Mesodermal cell (in vitro differentiated cells): Measurements from ENCODE around the gene CFAP221.

Experiments used
- H3K27ac ChIP-seq: 2 replicates; pipeline ENCODE4 v1.7.0; 2013; ENCODE audit warnings: mild to moderate bottlenecking, low read depth, low read length, moderate library complexity; ENCODE audit not compliant: severe bottlenecking
- H3K36me3 ChIP-seq: 2 replicates; pipeline ENCODE4 v1.7.1; 2013; ENCODE audit warnings: mild to moderate bottlenecking, low read length, moderate library complexity; ENCODE audit not compliant: control insufficient read depth, insufficient read depth
- H3K4me1 ChIP-seq: one replicate; pipeline ENCODE4 v1.7.1; 2013; ENCODE audit warnings: mild to moderate bottlenecking, low read length; ENCODE audit not compliant: insufficient read depth, control insufficient read depth, poor library complexity, severe bottlenecking
- H3K4me3 ChIP-seq: 2 replicates; pipeline ENCODE4 v1.7.0; 2013; ENCODE audit warnings: low read length, control low read depth, mild to moderate bottlenecking; ENCODE audit not compliant: insufficient read depth, poor library complexity, severe bottlenecking; ENCODE audit errors: extremely low read depth
- H3K9me3 ChIP-seq: 2 replicates; pipeline ENCODE4 v1.7.1; 2013; ENCODE audit warnings: mild to moderate bottlenecking, low read length, moderate library complexity; ENCODE audit not compliant: control insufficient read depth
- WGBS, 2 experiments: methylation state at CpG; one replicate each; pipeline ENCODE4 v1.1.5; 2013; ENCODE audit warnings: missing lambda C conversion rate in 2 of 2; ENCODE audit not compliant: insufficient coverage in 2 of 2; 5-methylcytosine and 5-hydroxymethylcytosine counted together

CFAP221 gene

GRCh38 chr2:119520696-119521432 is 23.4 kb upstream of the CFAP221 start:
- Histone ChIP-seq H3K4me1 (peaks cover 3% of the 10 kb centered on the region), H3K4me3 (no peak overlapping the region), H3K27ac (no peak overlapping the region), H3K36me3 (no peaks in the 10 kb centered on the region), H3K9me3 (no peaks in the 10 kb centered on the region)
- WGBS, 2 experiments, result 93 to 100% methylated on average over 1 to 3 of the region's 3 CpGs

- Histone ChIP-seq H3K36me3 (no peaks in the 10 kb centered on the region), H3K4me1 (peaks cover 3% of the 10 kb centered on the region), H3K4me3 (no peak overlapping the region), H3K27ac (no peak overlapping the region), H3K9me3 (no peaks in the 10 kb centered on the region)
- 92 to 94% methylated on average over 7 to 9 of the region's 11 CpGs for WGBS, 2 experiments
These were observed 22.7 kb upstream of the CFAP221 start for GRCh38 chr2:119521433-119522050.

- no peak overlapping the region for H3K4me3 ChIP-seq
- H3K36me3 ChIP-seq, result no peaks in the 10 kb centered on the region
- H3K27ac ChIP-seq, result no peak overlapping the region
- no peaks in the 10 kb centered on the region for H3K9me3 ChIP-seq
- WGBS, 2 experiments, result 47 to 85% methylated on average over 4 to 5 of the region's 6 CpGs
- peaks cover 3% of the 10 kb centered on the region for H3K4me1 ChIP-seq
These were observed 21.6 kb upstream of the CFAP221 start for GRCh38 chr2:119522671-119523070.

- Histone ChIP-seq H3K4me1 (peaks cover 3% of the 10 kb centered on the region), H3K27ac (no peak overlapping the region), H3K36me3 (no peaks in the 10 kb centered on the region), H3K9me3 (no peaks in the 10 kb centered on the region), H3K4me3 (peak overlapping the region; percentile 0)
- WGBS, 2 experiments, result 5% methylated on average over 7 to 15 of the region's 21 CpGs
These were observed 20.8 kb upstream of the CFAP221 start for GRCh38 chr2:119523383-119523951.

- no peaks in the 10 kb centered on the region for H3K9me3 ChIP-seq
- peaks cover 3% of the 10 kb centered on the region for H3K4me1 ChIP-seq
- peak within 1 kb of the TSS; percentile 21 for H3K4me3 ChIP-seq
- no peak within 1 kb of the TSS for H3K27ac ChIP-seq
- no peaks in the 10 kb centered on the region for H3K36me3 ChIP-seq
- WGBS, 2 experiments, result 8 to 10% methylated on average over 50 to 56 of the region's 74 CpGs
These were observed 20.1 kb upstream of the CFAP221 start, which contains the start of gene SCTR for GRCh38 chr2:119523952-119524694. Gene SCTR (minus strand): TSS chr2:119524483. CDS start chr2:119524226, 257 bp downstream.

- no peak overlapping the region for H3K4me3 ChIP-seq
- no peaks in the 10 kb centered on the region for H3K36me3 ChIP-seq
- no peaks in the 10 kb centered on the region for H3K9me3 ChIP-seq
- H3K4me1 ChIP-seq, result peaks cover 3% of the 10 kb centered on the region
- H3K27ac ChIP-seq, result no peak overlapping the region
- WGBS, 2 experiments, result 85% methylated on average over 2 of the region's 4 CpGs; no CpG with 5 or more reads in 1 of the 2 experiments
These were observed 18.6 kb upstream of the CFAP221 start for GRCh38 chr2:119525614-119526013.

- Histone ChIP-seq H3K36me3 (no peaks in the 10 kb centered on the region), H3K27ac (no peak overlapping the region)
- WGBS, 2 experiments, result no CpG with 5 or more reads among the region's 2 CpGs
These were observed 16.2 kb upstream of the CFAP221 start for GRCh38 chr2:119527999-119528398.

GRCh38 chr2:119531292-119531691 is 13.0 kb upstream of the CFAP221 start:
- no CpG with 5 or more reads among the region's 3 CpGs for WGBS, 2 experiments
- H3K4me1 ChIP-seq, result no peaks in the 10 kb centered on the region

More at GRCh38 chr2:119527999-119528398, 16.2 kb upstream of the CFAP221 start:
- no peak overlapping the region for H3K4me3 ChIP-seq
- peaks cover 3% of the 10 kb centered on the region for H3K4me1 ChIP-seq
- peaks cover under 1% of the 10 kb centered on the region for H3K9me3 ChIP-seq

GRCh38 chr2:119533560-119533959 is 10.7 kb upstream of the CFAP221 start:
- Histone ChIP-seq H3K9me3 (peaks cover 13% of the 10 kb centered on the region), H3K27ac (no peak overlapping the region), H3K4me1 (no peaks in the 10 kb centered on the region), H3K4me3 (no peak overlapping the region), H3K36me3 (no peaks in the 10 kb centered on the region)
- no CpG with 5 or more reads among the region's 1 CpG for WGBS, 2 experiments

More at GRCh38 chr2:119531292-119531691, 13.0 kb upstream of the CFAP221 start:
- H3K36me3 ChIP-seq, result no peaks in the 10 kb centered on the region
- no peak overlapping the region for H3K4me3 ChIP-seq
- H3K9me3 ChIP-seq, result peaks cover 13% of the 10 kb centered on the region
- no peak overlapping the region for H3K27ac ChIP-seq

GRCh38 chr2:119536211-119536610 is 8.0 kb upstream of the CFAP221 start:
- H3K4me3 ChIP-seq, result no peak overlapping the region
- peaks cover 18% of the 10 kb centered on the region for H3K9me3 ChIP-seq
- H3K27ac ChIP-seq, result no peak overlapping the region
- H3K36me3 ChIP-seq, result no peaks in the 10 kb centered on the region
- 93% methylated on average over 5 of the region's 6 CpGs; no CpG with 5 or more reads in 1 of the 2 experiments for WGBS, 2 experiments
- no peaks in the 10 kb centered on the region for H3K4me1 ChIP-seq
